Measurements from ENCODE around the gene HS3ST5. TPM values are rescaled to one million over a fixed set of nuclear protein-coding genes. Genes with fewer than 3 reads are reported as not detected.

The HS3ST5 gene
- total RNA-seq, 5 donors from 2014 or later (not counting 1 experiment from before 2014, with no cell fraction given) = not detected

DNA sequence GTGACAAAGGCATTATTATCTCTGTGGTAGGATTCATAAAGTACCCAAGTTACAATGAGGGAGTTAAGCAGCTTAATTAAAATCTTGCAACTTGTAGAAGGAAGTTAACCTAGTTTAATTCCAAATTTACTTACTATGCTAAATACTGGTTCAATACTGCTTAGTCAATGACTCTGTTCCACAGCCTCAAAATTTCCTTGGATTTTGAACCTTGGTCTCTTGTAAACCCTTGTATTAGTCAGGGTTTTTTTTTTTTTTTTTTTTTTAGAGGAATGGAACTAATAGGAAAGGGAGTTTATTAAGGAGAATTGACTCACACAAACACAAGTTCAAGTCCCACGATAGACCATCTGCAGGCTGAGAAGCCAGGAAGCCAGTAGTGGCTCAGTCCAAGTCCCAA, 163.4 kb downstream of the HS3ST5 start:
- Mint-ChIP-seq H3K36me3 (no peaks in the 10 kb centered on the region), H3K9me3 (no peaks in the 10 kb centered on the region), H3K27me3 (peaks cover 0 to 10% of the 10 kb centered on the region in 2 donors), H3K27ac (no peak overlapping the region), H3K4me3 (no peak overlapping the region), H3K4me1 (no peaks in the 10 kb centered on the region)
- no peak overlapping the region for H3K4me3 ChIP-seq (ENCODE audit: control insufficient read depth in 1 of 2, extremely low read depth in 1 of 2, low read length in 1 of 2)
- no peaks in the 10 kb centered on the region for H3K36me3 ChIP-seq (ENCODE audit: control insufficient read depth in 2 of 2, extremely low read depth in 1 of 2, insufficient read depth in 1 of 2, low read length in 1 of 2)
- H3K9me3 ChIP-seq = no peaks in the 10 kb centered on the region
- CTCF ChIA-PET = no interaction called here
- no peaks in the 10 kb centered on the region for H3K27me3 ChIP-seq (replicated peaks in 1 of 2; ENCODE audit: control insufficient read depth in 2 of 2, extremely low read depth in 1 of 2, insufficient read depth in 2 of 2, low read length in 1 of 2)
- POLR2A ChIA-PET = no interaction called here
- H3K4me1 ChIP-seq (ENCODE audit: control insufficient read depth in 1 of 2, extremely low read depth in 1 of 2, insufficient read depth in 2 of 2, low read length in 2 of 2) = no peaks in the 10 kb centered on the region
- ATAC-seq (replicated peaks in 1 of 4) = no peak
- no peak overlapping the region for H3K27ac ChIP-seq (ENCODE audit: low read length)
- DNase-seq = no peak
- WGBS (ENCODE audit: insufficient coverage) = 80% methylated on average over 1 of the region's 1 CpG

DNA sequence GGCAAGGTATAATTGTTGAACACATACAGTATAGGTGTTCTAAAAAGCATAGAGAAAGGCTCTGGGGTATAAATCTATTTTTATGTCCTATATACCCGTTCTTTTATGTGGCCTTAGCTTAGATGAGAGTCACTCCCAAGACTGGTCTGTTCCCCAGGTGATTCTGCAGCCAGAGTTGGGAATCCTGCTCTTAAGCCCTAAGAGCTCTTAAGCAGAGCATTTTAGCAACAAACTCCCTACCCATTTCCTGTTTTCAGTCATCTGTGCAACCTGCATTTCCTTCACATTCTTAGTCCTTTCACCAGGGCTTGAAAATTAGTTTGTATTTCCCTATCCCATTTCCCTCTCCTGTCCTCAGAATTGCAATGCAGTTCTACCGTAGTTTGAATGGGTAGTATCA, 166.1 kb downstream of the HS3ST5 start:
- Histone ChIP-seq H3K27me3 (replicated peaks in 1 of 2; ENCODE audit: control insufficient read depth in 2 of 2, extremely low read depth in 1 of 2, insufficient read depth in 2 of 2, low read length in 1 of 2) (no peaks in the 10 kb centered on the region), H3K36me3 (ENCODE audit: control insufficient read depth in 2 of 2, extremely low read depth in 1 of 2, insufficient read depth in 1 of 2, low read length in 1 of 2) (no peaks in the 10 kb centered on the region), H3K9me3 (no peaks in the 10 kb centered on the region), H3K4me1 (ENCODE audit: control insufficient read depth in 1 of 2, extremely low read depth in 1 of 2, insufficient read depth in 2 of 2, low read length in 2 of 2) (no peaks in the 10 kb centered on the region), H3K4me3 (ENCODE audit: control insufficient read depth in 1 of 2, extremely low read depth in 1 of 2, low read length in 1 of 2) (no peak overlapping the region), H3K27ac (ENCODE audit: low read length) (no peak overlapping the region)
- ChIA-PET POLR2A (no interaction called here), CTCF (no interaction called here)
- Mint-ChIP-seq H3K36me3 (no peaks in the 10 kb centered on the region), H3K4me3 (no peak overlapping the region), H3K4me1 (no peaks in the 10 kb centered on the region), H3K27ac (no peak overlapping the region), H3K9me3 (no peaks in the 10 kb centered on the region), H3K27me3 (peaks cover 0 to 14% of the 10 kb centered on the region in 2 donors)
- WGBS (ENCODE audit: insufficient coverage) = 57% methylated on average over 1 of the region's 2 CpGs
- DNase-seq = no peak
- no peak for ATAC-seq (replicated peaks in 1 of 4)

DNA sequence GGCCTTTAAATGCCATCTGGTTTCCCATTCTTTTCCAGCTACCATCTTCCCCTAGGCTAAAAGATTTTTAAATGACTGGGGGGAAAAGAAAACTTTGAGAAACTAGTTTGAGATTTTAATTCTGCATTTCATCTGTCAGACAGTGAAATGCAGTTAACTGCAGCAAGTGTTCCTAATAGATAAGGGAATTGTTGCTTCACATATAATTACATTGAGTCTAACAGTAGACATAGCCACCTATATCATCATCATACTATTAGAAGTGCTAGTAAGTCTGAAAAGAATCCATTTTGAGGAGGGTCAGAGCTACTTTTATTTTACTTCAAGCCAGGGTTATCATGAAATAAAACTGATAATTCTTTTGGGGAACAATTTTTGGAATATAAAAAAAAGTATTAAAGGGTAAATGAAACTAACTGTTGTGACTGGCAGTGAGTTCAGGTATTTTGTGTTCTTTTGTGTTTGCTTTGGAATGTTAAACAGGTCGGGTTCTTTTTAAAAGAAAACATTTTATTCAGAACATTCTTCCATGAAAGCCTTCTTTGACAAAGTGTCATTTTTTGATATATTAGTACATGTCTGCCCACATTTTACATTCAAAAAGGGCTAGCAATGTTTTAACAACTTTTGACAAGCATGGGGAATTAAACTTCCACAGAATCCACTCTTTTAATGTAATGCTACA, 170.1 kb downstream of the HS3ST5 start:
- DNase-seq (no peak), ATAC-seq (replicated peaks in 1 of 4) (no peak)
- ChIA-PET POLR2A (interaction anchor here in 1 of 2 donors (0.6 kb wide), 1 partner anchor 241 kb away, joined by 3 read pairs; no protein-coding TSS in a partner anchor), CTCF (no interaction called here)
- Mint-ChIP-seq H3K27ac (no peak overlapping the region), H3K9me3 (no peaks in the 10 kb centered on the region), H3K4me3 (no peak overlapping the region), H3K36me3 (no peaks in the 10 kb centered on the region), H3K4me1 (no peaks in the 10 kb centered on the region), H3K27me3 (peaks cover 0 to 14% of the 10 kb centered on the region in 2 donors)
- Histone ChIP-seq H3K36me3 (ENCODE audit: control insufficient read depth in 2 of 2, extremely low read depth in 1 of 2, insufficient read depth in 1 of 2, low read length in 1 of 2) (no peaks in the 10 kb centered on the region), H3K27ac (ENCODE audit: low read length) (no peak overlapping the region), H3K9me3 (no peaks in the 10 kb centered on the region), H3K4me1 (ENCODE audit: control insufficient read depth in 1 of 2, extremely low read depth in 1 of 2, insufficient read depth in 2 of 2, low read length in 2 of 2) (no peaks in the 10 kb centered on the region), H3K4me3 (ENCODE audit: control insufficient read depth in 1 of 2, extremely low read depth in 1 of 2, low read length in 1 of 2) (no peak overlapping the region), H3K27me3 (replicated peaks in 1 of 2; ENCODE audit: control insufficient read depth in 2 of 2, extremely low read depth in 1 of 2, insufficient read depth in 2 of 2, low read length in 1 of 2) (peaks cover 0 to 3% of the 10 kb centered on the region in 2 experiments)
- no CpG with 5 or more reads among the region's 1 CpG for WGBS (ENCODE audit: insufficient coverage)

DNA sequence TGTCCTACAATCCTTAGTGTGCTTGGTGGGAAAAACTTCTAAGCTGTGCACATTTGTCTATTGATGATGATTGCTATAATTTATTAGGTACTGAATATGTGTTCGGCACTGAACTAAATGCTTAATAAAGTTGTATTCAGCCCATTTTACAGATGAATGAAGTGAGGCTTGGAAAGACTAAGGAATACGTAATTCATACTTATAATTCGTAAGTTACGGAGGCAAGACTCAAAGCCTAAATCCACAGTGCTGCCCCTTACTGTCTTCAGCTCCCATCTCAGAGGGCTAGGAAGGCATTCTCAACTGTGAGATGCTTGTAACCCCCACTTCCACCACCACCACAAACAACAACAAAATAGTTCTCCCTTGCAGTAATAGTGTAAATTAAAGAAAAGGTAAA, 171.3 kb downstream of the HS3ST5 start:
- Mint-ChIP-seq H3K9me3 (no peaks in the 10 kb centered on the region), H3K4me3 (no peak overlapping the region), H3K4me1 (no peaks in the 10 kb centered on the region), H3K36me3 (no peaks in the 10 kb centered on the region), H3K27me3 (peaks cover 2 to 18% of the 10 kb centered on the region in 2 donors), H3K27ac (no peak overlapping the region)
- Histone ChIP-seq H3K9me3 (no peaks in the 10 kb centered on the region), H3K4me3 (ENCODE audit: control insufficient read depth in 1 of 2, extremely low read depth in 1 of 2, low read length in 1 of 2) (no peak overlapping the region), H3K4me1 (ENCODE audit: control insufficient read depth in 1 of 2, extremely low read depth in 1 of 2, insufficient read depth in 2 of 2, low read length in 2 of 2) (no peaks in the 10 kb centered on the region), H3K27ac (ENCODE audit: low read length) (no peak overlapping the region), H3K27me3 (replicated peaks in 1 of 2; ENCODE audit: control insufficient read depth in 2 of 2, extremely low read depth in 1 of 2, insufficient read depth in 2 of 2, low read length in 1 of 2) (peaks cover 0 to 3% of the 10 kb centered on the region in 2 experiments), H3K36me3 (ENCODE audit: control insufficient read depth in 2 of 2, extremely low read depth in 1 of 2, insufficient read depth in 1 of 2, low read length in 1 of 2) (no peaks in the 10 kb centered on the region)
- ChIA-PET CTCF (no interaction called here), POLR2A (no interaction called here)
- WGBS (ENCODE audit: insufficient coverage) = 96% methylated on average over 4 of the region's 4 CpGs
- DNase-seq = no peak
- ATAC-seq (replicated peaks in 1 of 4) = no peak

DNA sequence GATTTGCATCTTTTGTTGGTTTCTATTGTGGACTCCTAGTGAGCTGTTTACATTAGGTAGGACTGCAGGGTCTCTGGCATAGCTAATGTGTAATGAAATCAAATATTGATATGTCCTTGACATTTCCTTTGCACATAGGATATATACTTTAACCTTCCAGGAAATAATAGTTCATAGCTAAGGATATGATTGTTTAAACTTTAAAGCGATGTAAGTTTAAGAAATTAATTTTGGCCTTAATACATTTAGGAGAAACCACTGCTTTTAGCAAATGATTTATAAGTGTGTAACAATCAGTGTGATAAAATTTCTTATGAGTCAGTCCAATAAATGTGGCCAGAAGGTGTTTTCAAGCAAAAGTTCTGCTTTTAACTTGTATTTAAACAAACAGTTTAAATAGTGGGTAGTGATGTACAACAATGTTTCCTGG, 171.8 kb downstream of the HS3ST5 start:
- Histone ChIP-seq H3K4me3 (ENCODE audit: control insufficient read depth in 1 of 2, extremely low read depth in 1 of 2, low read length in 1 of 2) (no peak overlapping the region), H3K4me1 (ENCODE audit: control insufficient read depth in 1 of 2, extremely low read depth in 1 of 2, insufficient read depth in 2 of 2, low read length in 2 of 2) (no peaks in the 10 kb centered on the region), H3K9me3 (no peaks in the 10 kb centered on the region), H3K27ac (ENCODE audit: low read length) (no peak overlapping the region), H3K36me3 (ENCODE audit: control insufficient read depth in 2 of 2, extremely low read depth in 1 of 2, insufficient read depth in 1 of 2, low read length in 1 of 2) (no peaks in the 10 kb centered on the region), H3K27me3 (replicated peaks in 1 of 2; ENCODE audit: control insufficient read depth in 2 of 2, extremely low read depth in 1 of 2, insufficient read depth in 2 of 2, low read length in 1 of 2) (peaks cover 0 to 3% of the 10 kb centered on the region in 2 experiments)
- ChIA-PET CTCF (no interaction called here), POLR2A (no interaction called here)
- no peak overlapping the region for H3K4me3 Mint-ChIP-seq
- no peak for DNase-seq
- 80% methylated on average over 1 of the region's 1 CpG for WGBS (ENCODE audit: insufficient coverage)
- H3K27ac Mint-ChIP-seq = no peak overlapping the region
- no peaks in the 10 kb centered on the region for H3K4me1 Mint-ChIP-seq
- no peaks in the 10 kb centered on the region for H3K9me3 Mint-ChIP-seq
- H3K36me3 Mint-ChIP-seq = no peaks in the 10 kb centered on the region
- ATAC-seq (replicated peaks in 1 of 4) = no peak
- peaks cover 2 to 18% of the 10 kb centered on the region in 2 donors for H3K27me3 Mint-ChIP-seq

DNA sequence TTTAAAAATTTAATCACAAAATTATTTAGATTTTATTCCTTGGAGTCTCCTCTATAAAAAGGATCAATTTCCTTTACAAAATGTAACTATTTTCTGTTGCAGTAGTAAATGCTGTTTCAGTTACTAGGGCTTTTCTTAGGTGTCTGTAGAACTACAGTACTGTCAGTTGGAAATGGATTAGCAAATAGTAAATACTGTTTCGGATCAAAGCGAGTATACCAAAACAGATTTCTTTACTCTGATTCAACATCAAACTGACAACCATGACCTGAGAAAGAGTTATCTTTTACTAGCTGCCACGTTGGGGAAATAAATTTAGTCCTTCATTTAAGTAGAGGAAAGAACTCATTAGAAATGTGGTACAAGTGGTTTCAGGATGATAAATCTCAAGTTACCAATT, 172.5 kb downstream of the HS3ST5 start:
- DNase-seq = no peak
- Mint-ChIP-seq H3K36me3 (no peaks in the 10 kb centered on the region), H3K4me3 (no peak overlapping the region), H3K4me1 (no peaks in the 10 kb centered on the region), H3K27me3 (peaks cover 2 to 18% of the 10 kb centered on the region in 2 donors), H3K27ac (no peak overlapping the region), H3K9me3 (no peaks in the 10 kb centered on the region)
- no peak for ATAC-seq (replicated peaks in 1 of 4)
- no peaks in the 10 kb centered on the region for H3K9me3 ChIP-seq
- H3K36me3 ChIP-seq (ENCODE audit: control insufficient read depth in 2 of 2, extremely low read depth in 1 of 2, insufficient read depth in 1 of 2, low read length in 1 of 2) = no peaks in the 10 kb centered on the region
- no peak overlapping the region for H3K4me3 ChIP-seq (ENCODE audit: control insufficient read depth in 1 of 2, extremely low read depth in 1 of 2, low read length in 1 of 2)
- no peaks in the 10 kb centered on the region for H3K4me1 ChIP-seq (ENCODE audit: control insufficient read depth in 1 of 2, extremely low read depth in 1 of 2, insufficient read depth in 2 of 2, low read length in 2 of 2)
- WGBS (ENCODE audit: insufficient coverage) = no CpG with 5 or more reads among the region's 3 CpGs
- H3K27ac ChIP-seq (ENCODE audit: low read length) = no peak overlapping the region
- ChIA-PET CTCF (no interaction called here), POLR2A (no interaction called here)
- peaks cover 0 to 3% of the 10 kb centered on the region in 2 experiments for H3K27me3 ChIP-seq (replicated peaks in 1 of 2; ENCODE audit: control insufficient read depth in 2 of 2, extremely low read depth in 1 of 2, insufficient read depth in 2 of 2, low read length in 1 of 2)

DNA sequence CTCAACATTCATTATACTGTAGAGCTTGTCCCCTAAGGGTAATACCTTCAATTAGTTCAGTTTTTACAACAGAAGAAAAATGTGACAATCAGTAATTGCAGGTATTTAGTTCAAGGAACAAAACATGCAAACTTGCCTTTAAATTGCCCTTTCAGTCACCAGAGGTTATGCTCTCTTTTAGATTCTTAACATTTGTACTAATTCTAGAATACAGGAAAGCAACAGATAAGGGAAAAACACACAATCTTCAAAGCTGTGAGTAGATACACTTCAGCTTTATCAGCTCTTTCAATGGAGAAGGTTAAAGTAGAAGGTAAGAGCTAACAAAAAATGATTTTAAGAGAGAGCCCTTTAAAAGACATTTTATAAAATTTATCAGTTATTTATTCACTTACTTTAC, 173.1 kb downstream of the HS3ST5 start:
- ChIA-PET POLR2A (no interaction called here), CTCF (no interaction called here)
- Mint-ChIP-seq H3K4me1 (no peaks in the 10 kb centered on the region), H3K4me3 (no peak overlapping the region), H3K27ac (no peak overlapping the region), H3K36me3 (no peaks in the 10 kb centered on the region), H3K9me3 (no peaks in the 10 kb centered on the region), H3K27me3 (peaks cover 2 to 15% of the 10 kb centered on the region in 2 donors)
- ATAC-seq (replicated peaks in 1 of 4) = no peak
- H3K4me1 ChIP-seq (ENCODE audit: control insufficient read depth in 1 of 2, extremely low read depth in 1 of 2, insufficient read depth in 2 of 2, low read length in 2 of 2) = no peaks in the 10 kb centered on the region
- DNase-seq = no peak
- H3K27ac ChIP-seq (ENCODE audit: low read length) = no peak overlapping the region
- peaks cover 0 to 3% of the 10 kb centered on the region in 2 experiments for H3K27me3 ChIP-seq (replicated peaks in 1 of 2; ENCODE audit: control insufficient read depth in 2 of 2, extremely low read depth in 1 of 2, insufficient read depth in 2 of 2, low read length in 1 of 2)
- H3K36me3 ChIP-seq (ENCODE audit: control insufficient read depth in 2 of 2, extremely low read depth in 1 of 2, insufficient read depth in 1 of 2, low read length in 1 of 2) = no peaks in the 10 kb centered on the region
- no peaks in the 10 kb centered on the region for H3K9me3 ChIP-seq
- no peak overlapping the region for H3K4me3 ChIP-seq (ENCODE audit: control insufficient read depth in 1 of 2, extremely low read depth in 1 of 2, low read length in 1 of 2)

Data from T-cell (primary cell).